Measurements from ENCODE around the gene PRSS58.

DNA sequence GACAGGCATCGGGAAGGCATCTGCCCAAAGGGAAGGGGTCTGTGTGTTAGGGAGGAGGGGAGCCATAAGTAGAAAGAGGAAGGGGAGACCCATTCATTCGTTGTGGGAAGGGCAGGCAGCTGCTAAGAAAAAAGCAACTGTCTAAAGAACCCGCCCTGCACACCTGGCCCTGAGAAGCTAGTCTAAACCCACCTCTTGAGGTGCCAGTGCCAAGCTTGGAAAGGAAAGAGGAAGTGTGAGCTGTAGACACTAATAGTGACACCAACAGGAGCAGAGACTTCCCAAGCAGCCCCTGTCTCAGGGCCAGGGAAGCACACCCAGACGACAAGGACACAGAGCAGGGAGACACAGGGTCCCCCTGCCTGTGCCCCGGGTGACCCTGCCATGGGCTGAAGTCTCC, 40.8 kb upstream of the PRSS58 start:
- TF ChIP-seq, protein P1, sequence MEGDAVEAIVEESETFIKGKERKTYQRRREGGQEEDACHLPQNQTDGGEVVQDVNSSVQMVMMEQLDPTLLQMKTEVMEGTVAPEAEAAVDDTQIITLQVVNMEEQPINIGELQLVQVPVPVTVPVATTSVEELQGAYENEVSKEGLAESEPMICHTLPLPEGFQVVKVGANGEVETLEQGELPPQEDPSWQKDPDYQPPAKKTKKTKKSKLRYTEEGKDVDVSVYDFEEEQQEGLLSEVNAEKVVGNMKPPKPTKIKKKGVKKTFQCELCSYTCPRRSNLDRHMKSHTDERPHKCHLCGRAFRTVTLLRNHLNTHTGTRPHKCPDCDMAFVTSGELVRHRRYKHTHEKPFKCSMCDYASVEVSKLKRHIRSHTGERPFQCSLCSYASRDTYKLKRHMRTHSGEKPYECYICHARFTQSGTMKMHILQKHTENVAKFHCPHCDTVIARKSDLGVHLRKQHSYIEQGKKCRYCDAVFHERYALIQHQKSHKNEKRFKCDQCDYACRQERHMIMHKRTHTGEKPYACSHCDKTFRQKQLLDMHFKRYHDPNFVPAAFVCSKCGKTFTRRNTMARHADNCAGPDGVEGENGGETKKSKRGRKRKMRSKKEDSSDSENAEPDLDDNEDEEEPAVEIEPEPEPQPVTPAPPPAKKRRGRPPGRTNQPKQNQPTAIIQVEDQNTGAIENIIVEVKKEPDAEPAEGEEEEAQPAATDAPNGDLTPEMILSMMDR (IDR thresholded peaks at IDR 0.05), result no peak
- TF ChIP-seq POLR2A (IDR thresholded peaks at IDR 0.05), result no peak
